Stimulated activated CD4-positive, alpha-beta T cell treated with anti-CD3 and anti-CD28 coated beads, TNF-alpha, amount 100 ng/mL, for 48 hours (primary cell): ENCODE data around the gene IFNAR1.
"Not testable (repeated sequence)": the region's sequence is repeated elsewhere in the genome, so short reads cannot be mapped to it uniquely, and the experiment has no call there.

Experiments used
- DNase-seq, 3 donors: peaks; one replicate each; pipeline ENCODE4 v3.0.0-alpha.2; 2020; ENCODE audit warnings: low read depth in 3 of 3

IFNAR1 gene

GRCh38 chr21:33308586-33309490 is 15.9 kb upstream of the IFNAR1 start:
- DNase-seq: no peak

GRCh38 chr21:33309778-33310177 is 15.0 kb upstream of the IFNAR1 start:
- no peak for DNase-seq

- no peak for DNase-seq
Measured at GRCh38 chr21:33312121-33312520, 12.6 kb upstream of the IFNAR1 start.

GRCh38 chr21:33313183-33313582 is 11.6 kb upstream of the IFNAR1 start:
- no peak for DNase-seq

GRCh38 chr21:33313611-33314010 is 11.2 kb upstream of the IFNAR1 start:
- no peak for DNase-seq

- no peak for DNase-seq
Measured at GRCh38 chr21:33314111-33314510, 10.7 kb upstream of the IFNAR1 start.

- no peak for DNase-seq
Measured at GRCh38 chr21:33315946-33316710, 8.6 kb upstream of the IFNAR1 start.

- DNase-seq: no peak
Measured at GRCh38 chr21:33317145-33317544, 7.6 kb upstream of the IFNAR1 start.

GRCh38 chr21:33317786-33318486 is 6.8 kb upstream of the IFNAR1 start:
- no peak for DNase-seq

GRCh38 chr21:33321005-33321404 is 3.8 kb upstream of the IFNAR1 start:
- DNase-seq: not testable (repeated sequence)

GRCh38 chr21:33323610-33324009 is 1.2 kb upstream of the IFNAR1 start:
- not testable (repeated sequence) for DNase-seq

GRCh38 chr21:33325222-33326067 is 675 bp downstream of the IFNAR1 start:
- peak; percentile 43 to 61 (median 52) for DNase-seq

GRCh38 chr21:33327326-33327725 is 2.6 kb downstream of the IFNAR1 start:
- DNase-seq: no peak

- no peak for DNase-seq
Measured at GRCh38 chr21:33327792-33328433, 3.1 kb downstream of the IFNAR1 start.

GRCh38 chr21:33330726-33331125 is 6.0 kb downstream of the IFNAR1 start:
- no peak for DNase-seq

GRCh38 chr21:33332143-33332542 is 7.4 kb downstream of the IFNAR1 start:
- DNase-seq: no peak

GRCh38 chr21:33334191-33334590 is 9.4 kb downstream of the IFNAR1 start:
- no peak for DNase-seq

- no peak for DNase-seq
Measured at GRCh38 chr21:33334824-33335223, 10.1 kb downstream of the IFNAR1 start.

- DNase-seq: no peak
Measured at GRCh38 chr21:33339135-33339534, 14.4 kb downstream of the IFNAR1 start.

GRCh38 chr21:33339918-33340317 is 15.1 kb downstream of the IFNAR1 start:
- DNase-seq: no peak

- DNase-seq: no peak
Measured at GRCh38 chr21:33345751-33346238, 21.0 kb downstream of the IFNAR1 start.
